Thyroid gland (tissue), 4 donors: Measurements from ENCODE around the gene FBXO27. TPM values are rescaled to one million over a fixed set of nuclear protein-coding genes. Genes with fewer than 3 reads are reported as not detected.

ENCODE experiments used
- DNase-seq, 2 donors: peaks; one replicate each; pipeline ENCODE4 v3.0.0-alpha.2; 2019
- H3K27ac ChIP-seq, 3 donors: fragments of 200-600 bp; sonication (generic); 1 replicate in 2 of 3; 2 replicates in 1 of 3; pipeline ENCODE4 v1.5.1; 2016 to 2019; ENCODE audit warnings: mild to moderate bottlenecking in 1 of 3, moderate library complexity in 1 of 3
- H3K27me3 ChIP-seq: fragments of 200-600 bp; sonication (generic); one replicate; pipeline ENCODE4 v1.5.1; 2019
- H3K36me3 ChIP-seq, 2 donors: fragments of 200-600 bp; sonication (generic); one replicate each; pipeline ENCODE4 v1.5.1; 2016 to 2019
- H3K4me1 ChIP-seq, 2 donors: fragments of 200-600 bp; sonication (generic); one replicate each; pipeline ENCODE4 v1.5.1; 2017 to 2019
- H3K4me3 ChIP-seq, 3 donors: fragments of 200-600 bp; sonication (generic); replicated peaks in 1 of 3; 1 replicate in 2 of 3; 2 replicates in 1 of 3; pipeline ENCODE4 v1.5.1; 2016; ENCODE audit warnings: mild to moderate bottlenecking in 1 of 3
- H3K9me3 ChIP-seq: fragments of 200-600 bp; sonication (generic); one replicate; pipeline ENCODE4 v1.5.1; 2017
- POLR2A ChIP-seq, 2 donors: fragments of 450-650 bp; IDR thresholded peaks; one replicate each; pipeline ENCODE4 v1.6.1; 2017; ENCODE audit warnings: antibody characterized with exemption in 2 of 2, mild to moderate bottlenecking in 2 of 2, moderate library complexity in 1 of 2
- WGBS, 2 donors: methylation state at CpG; one replicate each; pipeline ENCODE4 v1.1.5; 2017; 5-methylcytosine and 5-hydroxymethylcytosine counted together
- intact Hi-C: fragments of 100-400 bp; cut with DNase I; formaldehyde crosslinking; loops from one replicate; pipeline ENCODE4 v1.15.1; 2023
- total RNA-seq, 4 donors: library from RNA; depleted of rRNA; stranded (reverse); fragments of >200 nt; gene quantifications; one replicate each; pipeline ENCODE4 v1.2.3, GENCODE V29; 2016
- TF ChIP-seq, protein P1 (sequence below), 6 experiments: fragments of 200-600 bp in 3 of 6; fragments of 450-650 bp in 3 of 6; sonication (generic) in 3 of 6; IDR thresholded peaks; one replicate each; pipeline ENCODE4 v1.5.1; 2016 to 2019; ENCODE audit warnings: antibody characterized with exemption in 6 of 6, mild to moderate bottlenecking in 2 of 6, inconsistent platforms in 1 of 6, moderate library complexity in 1 of 6

Gene FBXO27, protein sequence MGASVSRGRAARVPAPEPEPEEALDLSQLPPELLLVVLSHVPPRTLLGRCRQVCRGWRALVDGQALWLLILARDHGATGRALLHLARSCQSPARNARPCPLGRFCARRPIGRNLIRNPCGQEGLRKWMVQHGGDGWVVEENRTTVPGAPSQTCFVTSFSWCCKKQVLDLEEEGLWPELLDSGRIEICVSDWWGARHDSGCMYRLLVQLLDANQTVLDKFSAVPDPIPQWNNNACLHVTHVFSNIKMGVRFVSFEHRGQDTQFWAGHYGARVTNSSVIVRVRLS
- total RNA-seq, result 1 to 10 TPM in 3 of 4 donors, under 1 TPM in 1; 0.24 to 5.0 (median 3.0) TPM

DNA sequence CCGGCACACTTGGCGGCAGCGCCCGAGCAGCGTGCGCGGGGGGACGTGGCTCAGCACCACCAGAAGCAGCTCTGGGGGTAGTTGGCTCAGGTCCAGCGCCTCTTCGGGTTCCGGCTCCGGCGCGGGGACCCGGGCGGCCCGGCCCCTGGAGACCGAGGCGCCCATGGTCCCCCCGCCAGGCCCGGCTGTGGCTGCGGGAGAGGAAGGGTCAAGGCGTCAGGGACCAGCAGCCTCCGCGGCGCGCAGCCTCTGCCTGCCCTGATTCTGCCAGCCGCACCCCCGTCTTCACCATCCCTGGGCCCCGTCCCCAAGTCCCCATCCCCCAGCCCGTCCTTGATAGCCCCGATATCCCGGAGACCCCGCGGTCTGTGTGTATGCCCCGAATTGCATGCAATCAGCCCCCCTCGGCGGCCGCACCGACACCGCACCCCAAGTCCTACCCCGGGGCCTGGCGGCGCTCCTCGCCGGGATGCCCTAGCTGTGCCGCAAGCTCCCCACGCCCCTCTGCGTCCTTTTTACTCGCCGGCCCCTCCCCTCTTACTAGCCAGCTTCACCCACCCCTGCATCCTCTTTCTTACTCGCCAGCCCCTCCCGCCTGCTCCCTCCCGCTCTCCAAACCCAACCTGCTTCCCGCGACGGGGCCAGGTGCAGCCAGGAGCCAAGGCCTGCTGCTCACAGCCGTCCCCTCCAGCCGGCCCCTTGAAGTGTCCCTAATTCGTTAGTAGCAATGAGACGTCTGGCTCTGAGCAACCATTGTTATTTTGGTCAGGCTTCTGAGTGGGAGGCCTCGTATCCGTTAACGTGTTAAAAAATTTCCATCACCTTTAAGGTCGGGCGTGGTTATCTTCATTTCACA, at the start of gene FBXO27:
Gene FBXO27, minus strand, starts transcription at position 487 of the 856 bp plus-strand sequence. Its CDS starts 322 bp downstream, at position 165.
- intact Hi-C loops, result no loop called here
- H3K27ac ChIP-seq, result peak within 1 kb of the TSS in 1 of 3 donors; percentile 19
- H3K4me3 ChIP-seq, result peak within 1 kb of the TSS; percentile 3 to 46 (median 18)
- H3K4me1 ChIP-seq, result peaks cover 11 to 15% of the 10 kb centered on the region in 2 donors
- 16 to 21% methylated on average over 30 to 36 of the region's 66 CpGs for WGBS, 2 donors
- H3K9me3 ChIP-seq, result no peaks in the 10 kb centered on the region
- no peaks in the 10 kb centered on the region for H3K27me3 ChIP-seq
- DNase-seq, result peak; percentile 8 to 20
- no peaks in the 10 kb centered on the region for H3K36me3 ChIP-seq
- TF ChIP-seq, protein P1, sequence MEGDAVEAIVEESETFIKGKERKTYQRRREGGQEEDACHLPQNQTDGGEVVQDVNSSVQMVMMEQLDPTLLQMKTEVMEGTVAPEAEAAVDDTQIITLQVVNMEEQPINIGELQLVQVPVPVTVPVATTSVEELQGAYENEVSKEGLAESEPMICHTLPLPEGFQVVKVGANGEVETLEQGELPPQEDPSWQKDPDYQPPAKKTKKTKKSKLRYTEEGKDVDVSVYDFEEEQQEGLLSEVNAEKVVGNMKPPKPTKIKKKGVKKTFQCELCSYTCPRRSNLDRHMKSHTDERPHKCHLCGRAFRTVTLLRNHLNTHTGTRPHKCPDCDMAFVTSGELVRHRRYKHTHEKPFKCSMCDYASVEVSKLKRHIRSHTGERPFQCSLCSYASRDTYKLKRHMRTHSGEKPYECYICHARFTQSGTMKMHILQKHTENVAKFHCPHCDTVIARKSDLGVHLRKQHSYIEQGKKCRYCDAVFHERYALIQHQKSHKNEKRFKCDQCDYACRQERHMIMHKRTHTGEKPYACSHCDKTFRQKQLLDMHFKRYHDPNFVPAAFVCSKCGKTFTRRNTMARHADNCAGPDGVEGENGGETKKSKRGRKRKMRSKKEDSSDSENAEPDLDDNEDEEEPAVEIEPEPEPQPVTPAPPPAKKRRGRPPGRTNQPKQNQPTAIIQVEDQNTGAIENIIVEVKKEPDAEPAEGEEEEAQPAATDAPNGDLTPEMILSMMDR (IDR thresholded peaks at IDR 0.05), result no peak
- no peak for TF ChIP-seq POLR2A (IDR thresholded peaks at IDR 0.05)

DNA sequence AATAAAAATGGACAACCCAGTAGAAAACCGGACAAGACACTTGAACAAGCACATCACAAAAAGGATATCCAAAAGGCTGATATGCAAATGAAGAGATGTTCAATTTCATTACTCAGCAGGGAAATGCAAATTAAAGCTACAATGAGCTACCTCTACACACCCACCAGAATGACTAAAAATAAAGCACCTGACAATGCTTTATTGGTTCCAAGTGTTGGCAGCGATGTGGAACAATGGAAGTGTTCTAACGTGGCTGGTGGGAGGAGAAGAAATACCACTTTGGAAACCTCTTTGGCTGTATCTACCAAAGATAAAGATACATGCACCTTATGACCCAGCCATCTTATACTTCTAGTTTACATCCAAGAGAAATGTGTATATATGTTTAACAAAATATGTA, 48.1 kb upstream of the FBXO27 start:
- peaks cover 0 to 8% of the 10 kb centered on the region in 2 donors for H3K4me1 ChIP-seq
- WGBS, 2 donors, result 44 to 46% methylated on average over 3 of the region's 3 CpGs
- peaks cover 5% of the 10 kb centered on the region for H3K27me3 ChIP-seq
- intact Hi-C loops, result no loop called here
- DNase-seq, result no peak
- no peaks in the 10 kb centered on the region for H3K36me3 ChIP-seq
- no peak overlapping the region for H3K4me3 ChIP-seq
- TF ChIP-seq, protein P1 (IDR thresholded peaks at IDR 0.05), result no peak
- TF ChIP-seq POLR2A (IDR thresholded peaks at IDR 0.05), result no peak
- H3K9me3 ChIP-seq, result no peaks in the 10 kb centered on the region
- no peak overlapping the region for H3K27ac ChIP-seq

DNA sequence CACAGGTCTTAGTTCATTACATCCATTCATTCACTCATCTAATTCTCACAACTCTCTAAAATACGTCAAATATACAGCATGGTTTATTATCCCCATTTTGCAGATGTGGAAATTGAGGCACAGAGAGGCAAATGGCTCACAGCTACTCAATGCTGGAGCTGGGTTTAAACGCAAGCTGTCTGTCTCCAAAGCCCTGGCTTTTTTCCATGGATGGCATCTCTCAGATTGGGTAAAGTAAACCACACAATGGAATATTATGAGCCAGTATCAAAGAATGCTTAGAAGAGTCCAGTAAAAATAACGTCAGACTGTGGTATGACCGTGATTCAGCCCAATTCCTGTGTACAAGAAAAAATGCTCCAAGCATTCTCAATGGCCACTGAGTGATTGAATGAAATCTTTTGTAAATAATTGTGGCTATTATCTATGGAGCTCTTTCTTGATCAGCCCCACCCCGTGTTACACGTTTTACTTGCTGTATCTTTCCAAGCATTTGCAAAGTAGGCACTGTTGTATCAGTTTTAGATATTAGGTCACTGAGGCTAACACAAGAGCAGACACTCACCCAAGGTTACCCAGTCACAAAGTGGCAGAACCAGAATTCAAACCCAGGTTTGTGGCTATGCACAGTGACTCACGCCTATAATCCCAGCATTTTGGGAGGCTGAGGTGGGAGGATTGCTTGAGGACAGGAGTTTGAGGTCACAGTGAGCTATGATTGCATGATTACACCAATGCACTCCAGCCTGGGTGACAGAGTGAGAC, 46.3 kb upstream of the FBXO27 start:
- no peaks in the 10 kb centered on the region for H3K27me3 ChIP-seq
- no peak overlapping the region for H3K27ac ChIP-seq
- no peaks in the 10 kb centered on the region for H3K9me3 ChIP-seq
- 73 to 75% methylated on average over 7 of the region's 7 CpGs for WGBS, 2 donors
- intact Hi-C loops, result no loop called here
- DNase-seq, result no peak
- TF ChIP-seq, protein P1 (IDR thresholded peaks at IDR 0.05), result no peak
- TF ChIP-seq POLR2A (IDR thresholded peaks at IDR 0.05), result no peak
- H3K4me1 ChIP-seq, result peaks cover 0 to under 1% of the 10 kb centered on the region in 2 donors
- no peaks in the 10 kb centered on the region for H3K36me3 ChIP-seq
- H3K4me3 ChIP-seq, result no peak overlapping the region

DNA sequence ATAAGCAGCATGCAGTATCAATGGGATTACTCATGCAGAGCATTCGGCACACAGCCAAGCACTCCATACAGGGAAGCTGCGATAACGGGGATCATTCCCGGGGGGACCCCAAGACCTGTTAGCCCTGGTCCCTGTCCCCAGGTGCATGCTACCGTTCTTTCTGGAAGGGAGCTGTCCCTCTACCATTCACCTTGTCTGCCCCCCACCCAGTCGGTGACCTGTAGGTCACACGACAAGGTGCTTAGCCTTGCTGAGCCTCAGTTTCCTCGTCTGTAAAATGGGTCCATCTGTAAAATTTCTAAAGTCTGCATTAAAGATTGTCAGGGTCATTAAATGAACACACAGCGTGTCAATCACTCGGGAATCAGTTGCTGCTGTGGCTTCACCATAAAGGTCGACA, 45.0 kb upstream of the FBXO27 start:
- Histone ChIP-seq H3K27ac (no peak overlapping the region), H3K9me3 (no peaks in the 10 kb centered on the region), H3K4me3 (no peak overlapping the region), H3K4me1 (no peaks in the 10 kb centered on the region), H3K36me3 (no peaks in the 10 kb centered on the region), H3K27me3 (no peaks in the 10 kb centered on the region)
- no peak for DNase-seq
- no peak for TF ChIP-seq POLR2A (IDR thresholded peaks at IDR 0.05)
- TF ChIP-seq, protein P1 (IDR thresholded peaks at IDR 0.05), result no peak
- intact Hi-C loops, result no loop called here
- 89% methylated on average over 10 to 11 of the region's 11 CpGs for WGBS, 2 donors
